DOHH2 (cell line): ENCODE measurements around the gene CACHD1.

ENCODE experiments used
- H3F3A ChIP-seq: fragments of 200-600 bp; sonication (generic), shearing (Covaris generic); 2 replicates; pipeline ENCODE4 v1.6.0; 2016; ENCODE audit warnings: antibody characterized with exemption, mild to moderate bottlenecking; ENCODE audit not compliant: control insufficient read depth, insufficient read depth
- H3K27ac ChIP-seq: fragments of 200-600 bp; sonication (generic); 2 replicates; pipeline ENCODE4 v1.5.1; 2014; ENCODE audit warnings: low read depth, mild to moderate bottlenecking, low read length, moderate library complexity
- H3K27me3 ChIP-seq: fragments of 200-600 bp; sonication (generic); 2 replicates; pipeline ENCODE4 v1.6.1; 2014; ENCODE audit warnings: mild to moderate bottlenecking, low read length, mixed read lengths; ENCODE audit not compliant: control insufficient read depth
- H3K36me3 ChIP-seq: fragments of 200-600 bp; sonication (generic); 2 replicates; pipeline ENCODE4 v1.6.1; 2014; ENCODE audit warnings: mild to moderate bottlenecking, low read length, moderate library complexity, mixed read lengths; ENCODE audit not compliant: control insufficient read depth
- H3K4me1 ChIP-seq: fragments of 200-600 bp; sonication (generic); 2 replicates; pipeline ENCODE4 v1.6.1; 2014; ENCODE audit warnings: mild to moderate bottlenecking, low read length, mixed read lengths; ENCODE audit not compliant: control insufficient read depth
- H3K4me2 ChIP-seq: fragments of 200-600 bp; sonication (generic); 2 replicates; pipeline ENCODE4 v1.6.0; 2014; ENCODE audit warnings: mild to moderate bottlenecking, low read length, moderate library complexity
- H3K4me3 ChIP-seq: fragments of 200-600 bp; sonication (generic); 2 replicates; pipeline ENCODE4 v1.5.1; 2014; ENCODE audit warnings: mild to moderate bottlenecking, low read length, mixed read lengths
- H3K79me2 ChIP-seq: fragments of 200-600 bp; sonication (generic); 2 replicates; pipeline ENCODE4 v1.6.1; 2014; ENCODE audit warnings: mild to moderate bottlenecking, low read length, mixed read lengths; ENCODE audit not compliant: control insufficient read depth
- H3K9me2 ChIP-seq: fragments of 200-600 bp; sonication (generic); replicated peaks from 2 replicates; pipeline ENCODE4 v1.6.1; 2014; ENCODE audit warnings: mild to moderate bottlenecking, low read length, mixed read lengths; ENCODE audit not compliant: control insufficient read depth
- H3K9me3 ChIP-seq: fragments of 200-600 bp; sonication (generic); 2 replicates; pipeline ENCODE4 v1.6.1; 2014; ENCODE audit warnings: antibody characterized with exemption, low read length, mixed read lengths; ENCODE audit not compliant: control insufficient read depth, insufficient read depth
- H4K20me1 ChIP-seq: fragments of 200-600 bp; sonication (generic); 2 replicates; pipeline ENCODE4 v1.6.0; 2014; ENCODE audit warnings: low read depth, mild to moderate bottlenecking, antibody characterized with exemption, low read length, moderate library complexity; ENCODE audit not compliant: control insufficient read depth, insufficient read depth
- CTCF ChIP-seq: fragments of 200-600 bp; sonication (generic); IDR thresholded peaks from one replicate; pipeline ENCODE4 v1.5.1; 2014; ENCODE audit warnings: antibody characterized with exemption, mild to moderate bottlenecking, low read depth, low read length; ENCODE audit not compliant: poor library complexity, severe bottlenecking
- EZH2phosphoT487 ChIP-seq: fragments of 200-600 bp; sonication (generic); IDR thresholded peaks from 2 replicates; pipeline ENCODE4 v1.6.1; 2017; ENCODE audit warnings: borderline replicate concordance, mild to moderate bottlenecking, antibody characterized with exemption, low read length, moderate library complexity, mixed read lengths

CACHD1 gene

GRCh38 chr1:64519901-64520300 lies 50.0 kb downstream of the CACHD1 start:
- Histone ChIP-seq H3K4me3 (no peak overlapping the region), H4K20me1 (no peaks in the 10 kb centered on the region), H3K36me3 (no peaks in the 10 kb centered on the region), H3F3A (no peaks in the 10 kb centered on the region), H3K27me3 (no peaks in the 10 kb centered on the region), H3K27ac (no peak overlapping the region), H3K9me3 (no peaks in the 10 kb centered on the region), H3K79me2 (no peaks in the 10 kb centered on the region), H3K4me1 (no peaks in the 10 kb centered on the region), H3K9me2 (no peaks in the 10 kb centered on the region), H3K4me2 (no peak overlapping the region)
- TF ChIP-seq CTCF (no peak), EZH2phosphoT487 (no peak)

GRCh38 chr1:64522740-64523139 lies 52.8 kb downstream of the CACHD1 start:
- Histone ChIP-seq H3K9me2 (no peaks in the 10 kb centered on the region), H3K4me3 (no peak overlapping the region), H4K20me1 (no peaks in the 10 kb centered on the region), H3F3A (no peaks in the 10 kb centered on the region), H3K79me2 (no peaks in the 10 kb centered on the region), H3K4me1 (no peaks in the 10 kb centered on the region), H3K4me2 (no peak overlapping the region), H3K9me3 (no peaks in the 10 kb centered on the region), H3K27ac (no peak overlapping the region), H3K36me3 (no peaks in the 10 kb centered on the region), H3K27me3 (no peaks in the 10 kb centered on the region)
- TF ChIP-seq CTCF = no peak
- no peak for TF ChIP-seq EZH2phosphoT487

GRCh38 chr1:64523413-64524337 lies 53.7 kb downstream of the CACHD1 start:
- no peaks in the 10 kb centered on the region for H4K20me1 ChIP-seq
- H3K4me3 ChIP-seq = no peak overlapping the region

More at GRCh38 chr1:64523413-64524337, 53.7 kb downstream of the CACHD1 start:
- TF ChIP-seq EZH2phosphoT487 = no peak
- no peak for TF ChIP-seq CTCF
- no peaks in the 10 kb centered on the region for H3K9me2 ChIP-seq
- no peaks in the 10 kb centered on the region for H3K27me3 ChIP-seq
- H3K36me3 ChIP-seq = no peaks in the 10 kb centered on the region
- no peak overlapping the region for H3K27ac ChIP-seq
- no peaks in the 10 kb centered on the region for H3K9me3 ChIP-seq
- H3K79me2 ChIP-seq = no peaks in the 10 kb centered on the region
- no peak overlapping the region for H3K4me2 ChIP-seq
- H3F3A ChIP-seq = no peaks in the 10 kb centered on the region
- no peaks in the 10 kb centered on the region for H3K4me1 ChIP-seq
